Peyer's patch (tissue), 4 donors: Measurements from ENCODE around the gene ZNF329.

Source experiments
- CTCF ChIP-seq, 6 experiments: fragments of 450-650 bp in 4 of 6; fragments of 200-600 bp in 2 of 6; sonication (generic) in 1 of 6; IDR thresholded peaks; one replicate each; pipeline ENCODE4 v1.5.1; 2017 to 2019; ENCODE audit warnings: antibody characterized with exemption in 6 of 6, mild to moderate bottlenecking in 3 of 6, moderate library complexity in 1 of 6
- POLR2A ChIP-seq, 2 donors: fragments of 450-650 bp; IDR thresholded peaks; one replicate each; pipeline ENCODE4 v1.5.1; 2017; ENCODE audit warnings: antibody characterized with exemption in 2 of 2, mild to moderate bottlenecking in 2 of 2, moderate library complexity in 2 of 2

DNA sequence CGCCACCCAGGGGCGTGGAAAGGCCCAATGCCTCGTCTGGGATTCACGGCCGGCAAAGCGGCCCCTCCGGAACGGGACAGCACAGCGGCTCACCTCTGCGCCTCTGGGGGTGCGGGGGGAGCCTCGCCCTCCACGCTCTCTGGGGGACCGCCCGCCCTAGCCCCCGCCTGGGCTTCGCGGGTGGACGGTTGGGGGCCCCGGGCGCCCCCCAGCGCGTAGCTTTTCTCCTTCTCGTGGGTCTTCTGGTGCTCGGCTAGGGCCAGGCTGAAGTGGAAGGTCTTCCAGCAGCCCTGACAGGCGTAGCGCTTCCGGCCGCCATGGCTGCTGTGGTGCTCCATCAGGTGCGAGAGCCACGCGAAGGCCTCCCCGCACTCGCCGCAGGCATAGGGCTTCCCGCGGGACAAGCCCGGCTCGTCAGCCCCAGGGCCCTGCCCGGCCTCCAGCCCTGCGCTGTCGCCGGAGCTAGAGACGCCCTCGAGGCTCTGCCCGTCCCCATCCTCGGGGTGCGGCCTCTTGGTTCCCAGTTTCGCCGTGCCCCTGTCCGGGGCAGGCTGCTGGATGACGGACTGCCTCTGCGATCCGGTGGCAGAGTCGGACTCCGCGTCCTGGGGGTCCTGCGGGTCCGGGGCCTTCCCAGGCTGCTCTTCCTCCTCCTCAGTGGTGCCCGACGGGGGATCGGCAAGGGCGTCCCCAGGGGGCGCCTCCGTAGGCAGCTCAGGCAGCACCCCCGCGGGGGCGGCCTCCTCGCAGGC lies 65.8 kb downstream of the ZNF329 start:
- no peak for TF ChIP-seq CTCF (IDR thresholded peaks at IDR 0.05)
- TF ChIP-seq POLR2A (IDR thresholded peaks at IDR 0.05) = no peak
